Mesothelial cell of epicardium (in vitro differentiated cells): ENCODE data around the gene PPM1B. TPM values are rescaled to one million over a fixed set of nuclear protein-coding genes. Genes with fewer than 3 reads are reported as not detected.
"Not testable (repeated sequence)": the region's sequence is repeated elsewhere in the genome, so short reads cannot be mapped to it uniquely, and the experiment has no call there.

Experiments used
- DNase-seq, 2 experiments: peaks; one replicate each; pipeline ENCODE4 v3.0.0; 2021; ENCODE audit warnings: low spot score in 2 of 2; ENCODE audit not compliant: unreplicated experiment in 2 of 2
- H3K27ac Mint-ChIP-seq: 2 replicates; pipeline ENCODE4 v1.8.0; 2021; ENCODE audit warnings: mixed read lengths
- H3K27me3 Mint-ChIP-seq: 2 replicates; pipeline ENCODE4 v1.8.0; 2021; ENCODE audit warnings: low read depth, mixed read lengths
- H3K36me3 Mint-ChIP-seq: 2 replicates; pipeline ENCODE4 v1.8.0; 2021; ENCODE audit warnings: mixed read lengths
- H3K4me1 Mint-ChIP-seq: 2 replicates; pipeline ENCODE4 v1.8.0; 2021; ENCODE audit warnings: mixed read lengths
- H3K4me3 Mint-ChIP-seq: 2 replicates; pipeline ENCODE4 v1.8.0; 2021; ENCODE audit warnings: mild to moderate bottlenecking, moderate library complexity, mixed read lengths
- H3K9me3 Mint-ChIP-seq: 2 replicates; pipeline ENCODE4 v1.8.0; 2021; ENCODE audit warnings: mixed read lengths
- total RNA-seq: library from RNA; stranded (reverse); gene quantifications from 3 replicates; pipeline ENCODE4 v1.2.1, GENCODE V29; 2021
- TF ChIP-seq, protein P1 (sequence below): fragments of 200-600 bp; sonication (generic); IDR thresholded peaks from one replicate; pipeline ENCODE4 v1.5.0; 2021; ENCODE audit warnings: antibody characterized with exemption; ENCODE audit not compliant: unreplicated experiment

Gene PPM1B
- total RNA-seq, 1 donor from 2014 or later = 36.4 TPM

GRCh38 chr2:44200011-44200410, 31.3 kb downstream of the PPM1B start:
- Mint-ChIP-seq H3K27me3 (no peaks in the 10 kb centered on the region), H3K9me3 (peaks cover 7% of the 10 kb centered on the region), H3K27ac (no peak overlapping the region), H3K4me3 (no peak overlapping the region), H3K36me3 (peaks cover 13% of the 10 kb centered on the region), H3K4me1 (no peaks in the 10 kb centered on the region)
- TF ChIP-seq, protein P1, sequence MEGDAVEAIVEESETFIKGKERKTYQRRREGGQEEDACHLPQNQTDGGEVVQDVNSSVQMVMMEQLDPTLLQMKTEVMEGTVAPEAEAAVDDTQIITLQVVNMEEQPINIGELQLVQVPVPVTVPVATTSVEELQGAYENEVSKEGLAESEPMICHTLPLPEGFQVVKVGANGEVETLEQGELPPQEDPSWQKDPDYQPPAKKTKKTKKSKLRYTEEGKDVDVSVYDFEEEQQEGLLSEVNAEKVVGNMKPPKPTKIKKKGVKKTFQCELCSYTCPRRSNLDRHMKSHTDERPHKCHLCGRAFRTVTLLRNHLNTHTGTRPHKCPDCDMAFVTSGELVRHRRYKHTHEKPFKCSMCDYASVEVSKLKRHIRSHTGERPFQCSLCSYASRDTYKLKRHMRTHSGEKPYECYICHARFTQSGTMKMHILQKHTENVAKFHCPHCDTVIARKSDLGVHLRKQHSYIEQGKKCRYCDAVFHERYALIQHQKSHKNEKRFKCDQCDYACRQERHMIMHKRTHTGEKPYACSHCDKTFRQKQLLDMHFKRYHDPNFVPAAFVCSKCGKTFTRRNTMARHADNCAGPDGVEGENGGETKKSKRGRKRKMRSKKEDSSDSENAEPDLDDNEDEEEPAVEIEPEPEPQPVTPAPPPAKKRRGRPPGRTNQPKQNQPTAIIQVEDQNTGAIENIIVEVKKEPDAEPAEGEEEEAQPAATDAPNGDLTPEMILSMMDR = no peak
- DNase-seq = no peak

GRCh38 chr2:44200759-44201158, 32.1 kb downstream of the PPM1B start:
- Mint-ChIP-seq H3K27ac (no peak overlapping the region), H3K4me3 (no peak overlapping the region), H3K36me3 (peaks cover 11% of the 10 kb centered on the region), H3K4me1 (no peaks in the 10 kb centered on the region), H3K27me3 (no peaks in the 10 kb centered on the region), H3K9me3 (peaks cover 7% of the 10 kb centered on the region)
- DNase-seq = no peak
- TF ChIP-seq, protein P1 = no peak

- TF ChIP-seq, protein P1 = no peak
- Mint-ChIP-seq H3K36me3 (peaks cover 8% of the 10 kb centered on the region), H3K27me3 (no peaks in the 10 kb centered on the region), H3K9me3 (peaks cover 7% of the 10 kb centered on the region), H3K4me3 (no peak overlapping the region), H3K4me1 (no peaks in the 10 kb centered on the region), H3K27ac (no peak overlapping the region)
- DNase-seq = no peak
Measured at GRCh38 chr2:44201648-44202165, 33.0 kb downstream of the PPM1B start.

DNA sequence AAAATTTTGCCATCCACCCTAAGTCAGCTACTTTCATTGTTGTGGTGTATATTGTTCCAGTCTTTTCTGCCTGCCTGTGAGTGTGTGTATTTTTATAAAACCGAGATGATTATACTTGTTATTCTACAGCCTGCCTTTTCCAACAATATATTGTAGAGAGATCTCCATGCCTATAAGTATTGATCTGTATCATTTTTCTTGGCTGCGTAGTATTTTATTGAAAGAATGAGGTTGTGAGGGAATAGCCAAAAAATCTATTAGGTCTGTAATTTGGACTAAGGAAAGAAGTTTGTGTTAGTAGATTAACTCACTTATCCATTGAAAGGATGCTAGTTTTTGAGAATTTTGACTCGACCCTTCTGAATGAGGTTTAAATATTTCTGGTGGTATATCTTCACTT, 34.9 kb downstream of the PPM1B start:
- no peaks in the 10 kb centered on the region for H3K4me1 Mint-ChIP-seq
- H3K4me3 Mint-ChIP-seq = no peak overlapping the region
- TF ChIP-seq, protein P1 = no peak
- peaks cover 7% of the 10 kb centered on the region for H3K9me3 Mint-ChIP-seq
- peaks cover 8% of the 10 kb centered on the region for H3K36me3 Mint-ChIP-seq
- H3K27ac Mint-ChIP-seq = no peak overlapping the region
- DNase-seq = no peak
- no peaks in the 10 kb centered on the region for H3K27me3 Mint-ChIP-seq

GRCh38 chr2:44205169-44205568, 36.5 kb downstream of the PPM1B start:
- Mint-ChIP-seq H3K4me1 (no peaks in the 10 kb centered on the region), H3K27me3 (no peaks in the 10 kb centered on the region), H3K36me3 (peaks cover 17% of the 10 kb centered on the region), H3K4me3 (no peak overlapping the region), H3K27ac (no peak overlapping the region), H3K9me3 (peaks cover 14% of the 10 kb centered on the region)
- DNase-seq = no peak
- TF ChIP-seq, protein P1 = no peak

DNA sequence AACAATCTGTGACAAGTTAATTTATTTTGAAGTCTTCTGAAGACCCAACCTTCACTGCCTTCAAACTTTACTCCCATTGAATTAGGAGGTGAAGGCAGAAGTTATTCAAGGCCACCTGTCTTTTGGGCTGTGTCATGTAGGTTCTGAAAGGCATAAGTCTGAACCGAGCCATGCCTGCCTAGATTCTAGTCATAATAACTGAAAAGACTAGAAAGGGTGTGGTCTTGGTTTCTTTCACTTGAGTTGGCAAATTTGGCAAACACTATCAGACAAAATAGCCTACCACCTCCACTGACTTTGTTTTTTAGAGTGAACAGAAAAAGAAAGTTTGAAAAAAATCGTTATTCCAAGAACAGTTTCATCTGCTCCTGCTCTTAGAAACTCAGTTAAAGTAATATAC, 38.4 kb downstream of the PPM1B start:
- H3K9me3 Mint-ChIP-seq = peaks cover 18% of the 10 kb centered on the region
- H3K4me3 Mint-ChIP-seq = no peak overlapping the region
- H3K36me3 Mint-ChIP-seq = peaks cover 31% of the 10 kb centered on the region
- H3K4me1 Mint-ChIP-seq = no peaks in the 10 kb centered on the region
- H3K27ac Mint-ChIP-seq = no peak overlapping the region
- no peak for DNase-seq
- no peaks in the 10 kb centered on the region for H3K27me3 Mint-ChIP-seq
- TF ChIP-seq, protein P1 = no peak

GRCh38 chr2:44207648-44208047, 39.0 kb downstream of the PPM1B start:
- H3K4me3 Mint-ChIP-seq, H3K27me3 Mint-ChIP-seq, H3K4me1 Mint-ChIP-seq, H3K27ac Mint-ChIP-seq, DNase-seq: not testable (repeated sequence)
- Mint-ChIP-seq H3K9me3 (peaks cover 18% of the 10 kb centered on the region), H3K36me3 (peaks cover 33% of the 10 kb centered on the region)
